GM18873 (cell line): Measurements from ENCODE around the gene EFCAB13.
"Not testable (repeated sequence)": the region's sequence is repeated elsewhere in the genome, so short reads cannot be mapped to it uniquely, and the experiment has no call there.

Experiments
- ATAC-seq: cut with Tn5 transposase; IDR thresholded peaks from one replicate; pipeline ENCODE4 v1.9.1; 2021; ENCODE audit warnings: mild to moderate bottlenecking, moderate library complexity, moderate number of reproducible peaks; ENCODE audit not compliant: unreplicated experiment, low FRiP score

EFCAB13 gene

GRCh38 chr17:47324224-47325020 is 667 bp downstream of the EFCAB13 start:
- ATAC-seq: peak; percentile 33

GRCh38 chr17:47325176-47325575 is 1.4 kb downstream of the EFCAB13 start:
- ATAC-seq: no peak

DNA sequence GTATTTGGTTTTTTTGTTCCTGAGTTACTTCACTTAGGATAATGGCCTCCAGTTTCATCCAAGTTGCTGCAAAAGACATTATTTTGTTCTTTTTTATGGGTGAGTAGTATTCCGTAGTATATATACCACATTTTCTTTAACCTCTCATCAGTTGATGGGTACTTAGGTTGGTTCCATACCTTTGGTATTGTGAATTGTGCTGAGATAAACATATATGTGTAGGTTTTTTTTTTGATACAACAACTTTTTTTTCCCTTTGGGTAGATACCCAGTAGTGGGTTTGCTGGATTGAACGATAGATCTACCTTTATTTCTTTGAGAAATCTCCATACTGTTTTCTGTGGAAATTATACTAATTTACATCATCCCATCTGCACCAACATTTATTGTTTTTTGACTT is 6.8 kb downstream of the EFCAB13 start:
- ATAC-seq: no peak

GRCh38 chr17:47332287-47332686 is 8.5 kb downstream of the EFCAB13 start:
- ATAC-seq: no peak

DNA sequence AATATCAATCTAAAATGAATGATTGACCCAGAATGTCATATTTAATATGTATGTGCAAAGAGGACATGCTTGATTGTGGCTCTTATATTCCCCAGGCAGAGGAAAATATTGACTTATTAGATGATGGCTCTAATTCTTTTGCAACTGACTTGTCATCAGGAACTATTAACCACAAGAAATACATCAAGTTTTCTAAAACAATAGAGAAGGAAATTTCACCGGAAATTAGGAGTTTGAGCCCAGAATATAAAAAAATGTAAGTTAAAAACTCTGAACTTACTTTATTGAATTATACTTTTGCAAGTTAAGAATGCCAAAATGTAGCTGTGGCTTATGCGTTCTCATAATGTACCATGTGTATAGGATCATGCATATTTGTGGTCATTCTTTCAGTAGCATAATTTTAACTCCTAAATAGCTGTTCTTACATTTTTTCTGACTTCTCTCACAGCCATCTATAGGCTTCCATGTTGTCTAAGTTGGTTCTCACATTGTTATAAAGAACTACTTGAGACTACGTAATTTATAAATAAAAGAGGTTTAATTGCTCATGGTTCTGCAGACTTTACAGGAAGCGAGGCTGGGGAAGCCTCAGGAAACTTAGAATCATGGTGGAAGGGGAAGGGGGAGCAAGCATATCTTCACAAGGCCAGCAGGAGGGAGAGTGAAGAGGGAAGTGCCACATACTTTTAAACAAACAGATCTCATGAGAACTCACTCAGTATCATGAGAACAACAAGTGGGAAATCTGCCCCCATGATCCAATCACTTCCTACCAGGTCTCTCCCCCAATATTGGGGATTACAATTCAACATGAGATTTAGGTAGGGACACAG is 11.6 kb downstream of the EFCAB13 start:
- no peak for ATAC-seq

DNA sequence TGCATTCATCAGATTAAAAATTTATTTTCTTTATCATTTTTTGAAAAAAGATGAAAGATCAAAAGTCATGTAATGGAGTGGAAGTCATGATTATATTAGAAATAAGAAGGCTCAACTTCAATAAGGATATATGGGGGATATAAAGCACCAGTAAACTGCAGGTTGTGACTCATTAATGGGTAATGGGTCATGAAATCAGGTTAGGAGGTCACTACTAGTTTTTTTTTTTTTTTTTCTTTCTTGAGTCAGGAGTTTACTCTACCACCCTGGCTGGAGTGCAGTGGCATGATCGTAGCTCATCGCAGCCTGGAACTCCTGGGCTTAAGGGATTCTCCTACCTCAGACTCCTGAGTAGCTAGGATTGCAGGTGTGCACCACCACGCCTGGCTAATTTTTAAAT is 14.3 kb downstream of the EFCAB13 start:
- no peak for ATAC-seq

DNA sequence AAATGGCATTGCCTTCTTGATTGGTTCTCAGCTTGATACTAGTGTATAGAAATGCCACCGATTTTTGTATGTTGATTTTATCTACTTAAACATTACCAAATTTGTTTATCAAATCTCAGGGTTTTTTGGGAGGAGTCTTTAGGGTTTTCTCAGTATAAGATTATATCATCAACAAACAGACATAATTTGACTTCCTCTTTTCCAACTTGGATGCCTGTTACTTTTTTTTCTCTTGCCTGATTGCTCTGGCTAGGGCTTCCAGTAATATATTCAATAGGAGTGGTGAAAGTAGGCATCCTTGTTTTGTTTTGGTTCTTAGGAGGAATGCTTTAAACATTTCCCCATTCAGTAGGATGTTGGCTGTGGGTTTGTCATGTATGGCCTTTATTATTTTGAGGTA is 29.1 kb downstream of the EFCAB13 start:
- no peak for ATAC-seq

GRCh38 chr17:47358652-47359051 is 34.9 kb downstream of the EFCAB13 start:
- ATAC-seq: no peak

GRCh38 chr17:47363171-47363570 is 39.4 kb downstream of the EFCAB13 start:
- no peak for ATAC-seq

- no peak for ATAC-seq
These were observed 43.5 kb downstream of the EFCAB13 start for GRCh38 chr17:47367257-47367656.

DNA sequence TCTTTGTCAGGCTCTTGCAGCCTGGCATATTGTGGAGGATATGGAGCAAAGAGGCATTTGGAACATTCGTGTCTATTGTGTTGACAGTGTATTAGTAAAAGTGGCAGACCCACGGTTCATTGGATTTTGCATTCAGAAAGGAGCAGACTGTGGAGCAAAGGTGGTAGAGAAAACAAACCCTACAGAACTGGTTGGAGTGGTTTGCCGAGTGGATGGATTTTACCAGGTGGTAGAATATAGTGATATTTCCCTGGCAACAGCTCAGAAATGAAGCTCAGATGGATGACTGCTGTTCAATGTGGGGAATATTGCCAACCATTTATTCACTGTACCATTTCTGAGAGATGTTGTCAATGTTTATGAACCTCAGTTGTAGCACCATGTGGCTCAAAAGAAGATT is 44.5 kb downstream of the EFCAB13 start:
- no peak for ATAC-seq

DNA sequence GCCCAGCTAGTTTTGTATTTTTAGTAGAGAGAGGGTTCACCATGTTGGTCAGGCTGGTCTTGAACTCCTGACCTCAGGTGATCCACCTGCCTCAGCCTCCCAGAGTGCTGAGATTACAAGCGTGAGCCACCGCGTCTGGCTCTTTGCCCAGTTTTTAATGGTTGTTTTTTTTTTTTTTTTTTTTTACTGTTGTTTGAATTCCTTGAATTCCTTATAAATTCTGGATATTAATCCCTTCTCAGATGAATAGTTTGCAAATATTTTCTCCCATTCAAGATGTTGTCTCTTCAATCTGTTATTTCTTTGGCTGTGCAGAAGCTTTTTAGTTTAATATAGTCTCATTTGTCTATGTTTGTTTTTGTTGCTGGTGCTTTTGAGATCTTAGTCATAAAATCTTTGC is 47.1 kb downstream of the EFCAB13 start:
- ATAC-seq: not testable (repeated sequence)

DNA sequence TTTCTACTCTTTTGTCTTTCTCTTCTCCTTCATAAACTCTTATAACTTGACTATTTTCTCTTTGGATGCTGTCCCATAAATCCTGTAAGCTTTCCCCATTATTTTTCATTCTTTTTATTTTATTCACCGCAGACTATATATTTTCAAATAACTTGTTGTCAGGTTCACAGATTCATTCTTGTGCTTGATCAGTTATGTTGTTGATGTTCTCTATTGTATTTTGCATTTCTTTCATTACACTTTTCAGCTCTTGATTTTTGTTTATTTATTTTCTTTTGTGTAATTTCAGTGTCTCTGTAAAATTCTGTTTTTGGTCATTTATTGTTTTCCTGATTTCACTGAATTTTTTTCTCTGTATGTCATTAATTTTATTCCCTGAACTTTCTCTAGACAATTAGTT is 49.2 kb downstream of the EFCAB13 start:
- no peak for ATAC-seq

DNA sequence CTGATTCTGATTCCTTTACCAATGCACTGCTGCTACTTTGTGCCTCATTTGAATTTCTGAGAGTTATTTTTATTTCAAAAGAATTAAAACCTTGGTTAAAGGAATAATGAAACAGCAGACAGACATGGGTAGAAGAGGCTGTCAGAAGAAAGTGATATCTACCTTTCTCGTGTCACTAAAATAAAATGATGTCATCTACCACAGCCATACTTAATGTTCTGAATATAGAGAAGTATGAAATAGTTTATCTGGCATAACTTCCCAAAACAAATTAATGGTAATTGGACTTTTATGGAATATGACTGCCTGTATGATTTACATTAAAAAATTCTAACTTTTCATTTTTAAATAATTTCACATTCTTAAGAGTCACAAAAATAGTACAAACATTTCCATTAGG is 52.5 kb downstream of the EFCAB13 start:
- no peak for ATAC-seq

- ATAC-seq: no peak
These were observed 65.1 kb downstream of the EFCAB13 start for GRCh38 chr17:47388825-47389224.

DNA sequence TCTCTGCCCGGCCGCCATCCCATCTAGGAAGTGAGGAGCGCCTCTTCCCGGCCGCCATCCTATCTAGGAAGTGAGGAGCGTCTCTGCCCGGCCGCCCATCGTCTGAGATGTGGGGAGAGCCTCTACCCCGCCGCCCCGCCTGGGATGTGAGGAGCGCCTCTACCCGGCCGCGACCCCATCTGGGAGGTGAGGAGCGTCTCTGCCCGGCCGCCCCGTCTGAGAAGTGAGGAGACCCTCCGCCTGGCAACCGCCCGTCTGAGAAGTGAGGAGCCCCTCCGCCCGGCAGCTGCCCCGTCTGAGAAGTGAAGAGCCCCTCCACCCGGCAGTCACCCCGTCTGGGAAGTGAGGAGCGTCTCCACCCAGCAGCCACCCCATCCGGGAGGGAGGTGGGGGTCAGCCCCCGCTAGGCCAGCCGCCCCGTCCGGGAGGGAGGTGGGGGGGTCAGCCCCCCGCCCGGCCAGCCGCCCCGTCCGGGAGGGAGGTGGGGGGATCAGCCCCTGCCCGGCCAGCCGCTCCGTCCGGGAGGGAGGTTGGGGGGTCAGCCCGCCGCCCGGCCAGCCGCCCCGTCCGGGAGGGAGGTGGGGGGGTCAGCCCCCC is 73.9 kb downstream of the EFCAB13 start:
- ATAC-seq: not testable (repeated sequence)

- no peak for ATAC-seq
These were observed 76.6 kb downstream of the EFCAB13 start for GRCh38 chr17:47400333-47400732.

DNA sequence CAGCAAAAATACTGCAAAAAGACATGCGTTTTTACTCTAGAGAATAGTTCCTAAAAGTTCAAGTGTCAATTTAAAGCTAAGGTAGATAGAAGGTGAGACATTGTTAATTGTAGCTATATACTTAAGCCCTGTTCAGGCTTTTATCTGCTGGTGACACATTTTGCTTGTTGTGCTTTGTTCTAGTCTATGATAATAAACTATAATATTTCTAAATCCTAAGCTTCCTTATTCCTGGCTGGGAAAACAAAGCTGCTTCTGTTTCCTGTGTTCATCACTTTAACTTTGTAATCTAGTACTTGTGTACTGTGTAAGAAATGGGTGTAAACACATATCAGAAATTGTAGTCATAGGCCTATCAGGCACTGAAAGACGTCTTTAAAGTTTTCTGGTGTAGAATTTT is 77.3 kb downstream of the EFCAB13 start:
- no peak for ATAC-seq

DNA sequence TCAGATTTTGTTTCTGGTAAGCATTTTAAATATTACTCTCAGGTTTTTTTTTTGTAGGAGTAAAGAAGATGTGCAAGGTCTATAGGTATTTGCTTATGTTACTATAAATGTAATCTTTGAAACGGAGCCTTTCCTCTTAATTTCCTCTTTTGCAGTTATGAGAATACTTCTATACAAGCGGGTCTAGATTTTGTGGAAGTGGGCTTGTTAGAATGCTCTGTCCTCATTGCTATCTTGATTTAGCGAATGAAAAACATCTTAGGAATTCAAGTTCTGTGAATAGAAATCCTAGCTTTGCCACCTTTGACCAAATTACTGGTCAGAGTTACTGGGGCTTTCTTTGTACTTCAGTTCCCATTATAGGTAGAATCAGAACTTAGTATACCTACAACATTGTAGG is 80.3 kb downstream of the EFCAB13 start:
- no peak for ATAC-seq

GRCh38 chr17:47404875-47405274 is 81.1 kb downstream of the EFCAB13 start:
- no peak for ATAC-seq

GRCh38 chr17:47413872-47414271 is 90.1 kb downstream of the EFCAB13 start:
- no peak for ATAC-seq
